Astrocyte of the cerebellum (primary cell): Measurements from ENCODE around the gene SIGLEC11.
"Not testable (repeated sequence)": the region's sequence is repeated elsewhere in the genome, so short reads cannot be mapped to it uniquely, and the experiment has no call there.

Source experiments
- DNase-seq: peaks from one replicate; pipeline ENCODE4 v3.0.0-alpha.2; 2011; ENCODE audit warnings: low read depth
- H3K4me3 ChIP-seq: 2 replicates; pipeline ENCODE4 v1.5.1; 2011; ENCODE audit warnings: mild to moderate bottlenecking, low read depth, low read length, moderate library complexity
- CTCF ChIP-seq: IDR thresholded peaks from 2 replicates; pipeline ENCODE4 v1.5.1; 2012; ENCODE audit warnings: low read length, low read depth, moderate library complexity, mild to moderate bottlenecking; ENCODE audit errors: missing control alignments
- in situ Hi-C: cut with HindIII; loops from 2 replicates; pipeline ENCODE4 v1.10.0; 2017; ENCODE audit warnings: low sequenced_read_pairs

The SIGLEC11 gene

GRCh38 chr19:49952479-49952836 is 8.5 kb downstream of the SIGLEC11 start:
- DNase-seq = no peak
- H3K4me3 ChIP-seq = no peak overlapping the region
- in situ Hi-C loops = no loop called here
- no peak for TF ChIP-seq CTCF

- no peak for TF ChIP-seq CTCF
- no peak for DNase-seq
- in situ Hi-C loops = no loop called here
Observed at GRCh38 chr19:49951806-49952478, 9.0 kb downstream of the SIGLEC11 start.

GRCh38 chr19:49950956-49951526 is 9.9 kb downstream of the SIGLEC11 start:
- no peak overlapping the region for H3K4me3 ChIP-seq
- in situ Hi-C loops = no loop called here
- DNase-seq = no peak
- no peak for TF ChIP-seq CTCF

More at GRCh38 chr19:49951806-49952478, 9.0 kb downstream of the SIGLEC11 start:
- no peak overlapping the region for H3K4me3 ChIP-seq

GRCh38 chr19:49950590-49950948 is 10.4 kb downstream of the SIGLEC11 start:
- no peak for TF ChIP-seq CTCF
- in situ Hi-C loops = no loop called here
- no peak for DNase-seq
- H3K4me3 ChIP-seq = no peak overlapping the region

- H3K4me3 ChIP-seq = no peak overlapping the region
- in situ Hi-C loops = no loop called here
- TF ChIP-seq CTCF = no peak
- DNase-seq = no peak
Observed at GRCh38 chr19:49949742-49950589, 11.0 kb downstream of the SIGLEC11 start.

- no peak overlapping the region for H3K4me3 ChIP-seq
- no peak for TF ChIP-seq CTCF
Observed at GRCh38 chr19:49946415-49946814, 14.6 kb downstream of the SIGLEC11 start.

GRCh38 chr19:49944567-49944966 is 16.4 kb downstream of the SIGLEC11 start:
- H3K4me3 ChIP-seq, DNase-seq, in situ Hi-C loops: not testable (repeated sequence)

More at GRCh38 chr19:49946415-49946814, 14.6 kb downstream of the SIGLEC11 start:
- in situ Hi-C loops = no loop called here
- no peak for DNase-seq
